Kidney epithelial cell (primary cell): ENCODE data around the gene NUDT21. TPM values are rescaled to one million over a fixed set of nuclear protein-coding genes. Genes with fewer than 3 reads are reported as not detected.

Experiments used
- DNase-seq: peaks from one replicate; pipeline ENCODE4 v3.0.0-alpha.2; 2010; ENCODE audit warnings: low read depth
- H3K27me3 ChIP-seq: 2 replicates; pipeline ENCODE4 v1.6.0; 2011; ENCODE audit warnings: low read length; ENCODE audit not compliant: control insufficient read depth, insufficient read depth
- H3K36me3 ChIP-seq: 2 replicates; pipeline ENCODE4 v1.5.1; 2011; ENCODE audit warnings: low read length; ENCODE audit not compliant: control insufficient read depth, insufficient read depth
- H3K4me3 ChIP-seq: 2 replicates; pipeline ENCODE4 v1.5.1; 2011; ENCODE audit warnings: low read depth, mild to moderate bottlenecking, control low read depth, low read length
- total RNA-seq: library from RNA; depleted of rRNA; stranded (reverse); fragments of >200 nt; gene quantifications from 2 replicates; pipeline ENCODE4 v1.2.3, GENCODE V29; 2015
- TF ChIP-seq, protein P1 (sequence below): IDR thresholded peaks from 2 replicates; pipeline ENCODE4 v1.5.1; 2011; ENCODE audit warnings: mild to moderate bottlenecking, moderate library complexity, low read length, control low read depth, inconsistent platforms; ENCODE audit not compliant: insufficient read depth, poor library complexity, severe bottlenecking

Gene NUDT21
- total RNA-seq, 1 donor from 2014 or later: 89.7 TPM

DNA sequence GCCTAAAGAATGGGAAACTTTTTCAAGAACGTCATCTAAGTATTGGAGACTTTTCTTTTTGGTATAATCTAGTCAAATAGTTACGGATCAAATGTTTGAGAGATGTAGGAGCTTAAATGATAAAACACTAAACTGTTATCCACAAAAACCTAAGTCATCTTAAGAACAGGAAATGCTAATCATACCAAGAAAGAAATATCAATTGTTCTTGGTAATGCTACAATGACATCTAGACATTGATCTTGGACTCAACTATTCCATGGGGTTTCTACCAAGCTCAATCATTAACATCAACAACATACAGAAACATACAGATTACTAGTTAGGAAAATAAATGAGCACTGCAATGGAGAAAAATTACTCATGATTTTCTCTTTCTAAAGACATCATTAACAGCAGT lies 3.8 kb downstream of the NUDT21 start:
- TF ChIP-seq, protein P1, sequence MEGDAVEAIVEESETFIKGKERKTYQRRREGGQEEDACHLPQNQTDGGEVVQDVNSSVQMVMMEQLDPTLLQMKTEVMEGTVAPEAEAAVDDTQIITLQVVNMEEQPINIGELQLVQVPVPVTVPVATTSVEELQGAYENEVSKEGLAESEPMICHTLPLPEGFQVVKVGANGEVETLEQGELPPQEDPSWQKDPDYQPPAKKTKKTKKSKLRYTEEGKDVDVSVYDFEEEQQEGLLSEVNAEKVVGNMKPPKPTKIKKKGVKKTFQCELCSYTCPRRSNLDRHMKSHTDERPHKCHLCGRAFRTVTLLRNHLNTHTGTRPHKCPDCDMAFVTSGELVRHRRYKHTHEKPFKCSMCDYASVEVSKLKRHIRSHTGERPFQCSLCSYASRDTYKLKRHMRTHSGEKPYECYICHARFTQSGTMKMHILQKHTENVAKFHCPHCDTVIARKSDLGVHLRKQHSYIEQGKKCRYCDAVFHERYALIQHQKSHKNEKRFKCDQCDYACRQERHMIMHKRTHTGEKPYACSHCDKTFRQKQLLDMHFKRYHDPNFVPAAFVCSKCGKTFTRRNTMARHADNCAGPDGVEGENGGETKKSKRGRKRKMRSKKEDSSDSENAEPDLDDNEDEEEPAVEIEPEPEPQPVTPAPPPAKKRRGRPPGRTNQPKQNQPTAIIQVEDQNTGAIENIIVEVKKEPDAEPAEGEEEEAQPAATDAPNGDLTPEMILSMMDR: no peak
- DNase-seq: no peak
- H3K36me3 ChIP-seq: no peaks in the 10 kb centered on the region
- no peak overlapping the region for H3K4me3 ChIP-seq
- no peaks in the 10 kb centered on the region for H3K27me3 ChIP-seq

DNA sequence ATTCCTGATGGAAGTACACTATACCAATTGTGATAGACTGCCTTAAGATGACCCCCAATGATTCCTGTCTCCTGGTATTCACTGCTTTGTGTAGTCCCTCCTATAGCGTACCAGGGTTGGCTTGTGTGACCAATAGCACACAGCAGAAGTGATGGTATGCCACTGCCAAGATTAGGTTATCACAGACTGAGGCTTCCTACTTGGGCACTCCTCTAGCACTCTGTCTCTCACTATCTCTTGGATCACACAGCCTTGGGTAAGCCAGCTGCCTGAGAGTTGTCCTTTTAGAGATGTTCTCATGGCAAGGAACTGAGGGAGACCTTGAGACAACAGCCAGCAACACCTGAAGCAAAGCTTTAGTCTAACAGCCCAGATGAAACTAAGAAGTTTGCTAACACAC lies 13.1 kb downstream of the NUDT21 start:
- Histone ChIP-seq H3K27me3 (no peaks in the 10 kb centered on the region), H3K4me3 (no peak overlapping the region), H3K36me3 (no peaks in the 10 kb centered on the region)
- TF ChIP-seq, protein P1: no peak
- DNase-seq: no peak

DNA sequence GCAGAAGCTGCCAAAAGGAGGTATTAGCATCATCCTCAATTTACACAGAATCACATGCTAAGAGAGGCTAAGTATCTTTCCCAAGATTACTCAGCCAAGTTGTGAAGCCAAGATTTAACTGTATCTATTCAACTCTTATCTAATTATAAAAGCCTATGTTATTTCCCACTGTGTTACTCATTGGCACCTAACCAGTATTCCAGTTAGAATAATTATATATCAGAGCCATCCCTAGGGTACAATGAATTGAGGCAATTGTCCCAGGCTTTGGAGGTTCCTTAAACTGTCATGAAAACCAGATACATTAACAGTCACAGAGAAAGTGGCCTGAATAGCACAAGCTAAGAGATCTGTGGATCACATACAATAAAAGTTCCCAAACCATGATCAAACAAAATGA lies 14.9 kb downstream of the NUDT21 start:
- TF ChIP-seq, protein P1: no peak
- no peak overlapping the region for H3K4me3 ChIP-seq
- H3K27me3 ChIP-seq: no peaks in the 10 kb centered on the region
- H3K36me3 ChIP-seq: no peaks in the 10 kb centered on the region
- DNase-seq: no peak

DNA sequence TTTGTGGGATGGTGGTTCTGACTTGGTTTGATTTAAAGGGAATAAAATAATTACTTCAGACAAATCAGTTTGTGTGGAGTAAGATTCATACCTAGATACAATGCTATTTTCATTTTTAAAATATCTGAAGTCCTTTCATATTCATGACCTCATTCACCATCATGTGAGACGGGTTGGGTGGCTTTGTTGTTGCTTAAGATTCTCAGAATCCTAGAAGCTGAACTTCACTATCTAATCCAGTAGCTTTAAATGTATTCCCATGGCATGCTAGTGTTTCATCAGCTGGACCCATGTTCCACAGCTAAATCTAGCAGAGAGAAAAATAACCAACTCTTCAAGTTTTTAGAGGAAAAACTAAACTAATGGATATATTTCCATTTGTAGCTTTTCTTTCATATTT lies 23.0 kb downstream of the NUDT21 start:
- TF ChIP-seq, protein P1: no peak
- Histone ChIP-seq H3K4me3 (no peak overlapping the region), H3K36me3 (no peaks in the 10 kb centered on the region), H3K27me3 (no peaks in the 10 kb centered on the region)
- DNase-seq: no peak

DNA sequence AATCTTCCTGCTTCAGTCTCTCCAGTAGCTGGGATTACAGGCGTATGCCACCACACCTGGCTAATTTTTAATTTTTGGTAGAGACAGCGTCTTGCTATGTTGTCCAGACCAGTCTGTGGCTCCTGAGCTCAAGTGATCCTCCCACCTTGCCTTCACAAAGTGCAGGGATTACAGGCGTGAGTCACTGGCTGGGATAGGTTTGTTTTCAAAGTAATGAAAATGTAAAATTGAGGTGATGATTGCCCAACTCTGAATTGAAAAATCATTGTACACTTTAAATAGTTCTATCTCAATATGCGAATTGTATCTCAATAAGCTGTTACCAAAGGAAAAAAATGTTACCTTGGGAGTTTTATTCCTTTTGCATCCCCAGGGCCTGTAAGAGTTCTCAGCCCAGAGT lies 24.5 kb downstream of the NUDT21 start:
- TF ChIP-seq, protein P1: no peak
- Histone ChIP-seq H3K27me3 (no peaks in the 10 kb centered on the region), H3K36me3 (no peaks in the 10 kb centered on the region), H3K4me3 (no peak overlapping the region)
- no peak for DNase-seq

DNA sequence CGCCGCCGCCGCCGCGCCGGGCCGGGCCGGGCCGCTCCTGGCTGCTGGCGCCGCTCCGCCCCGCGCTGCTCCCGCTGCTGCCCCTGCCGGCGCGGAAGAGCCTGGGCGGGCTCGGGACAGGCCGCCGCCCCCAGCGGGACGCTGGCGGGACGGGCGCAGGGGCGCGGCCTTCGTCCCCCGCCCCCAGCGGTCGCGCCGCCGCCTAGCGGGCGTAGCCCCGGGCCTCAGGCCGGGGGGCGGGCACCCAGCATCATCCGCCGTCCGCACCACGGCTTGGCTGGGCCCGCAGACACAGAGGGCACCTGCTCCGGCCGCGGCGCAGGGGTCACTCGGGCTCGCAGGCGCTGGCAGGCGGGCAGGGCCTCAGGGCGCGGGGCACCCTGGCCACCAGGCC lies 25.7 kb downstream of the NUDT21 start, which contains the start of gene AMFR:
TSS of gene AMFR (minus strand) at position 107 of the 394 bp plus-strand sequence. CDS start 218 bp downstream, outside the sequence.
- Histone ChIP-seq H3K4me3 (peak within 1 kb of the TSS; percentile 81), H3K27me3 (no peaks in the 10 kb centered on the region), H3K36me3 (no peaks in the 10 kb centered on the region)
- no peak for DNase-seq
- TF ChIP-seq, protein P1: no peak
